A549 (cell line): ENCODE measurements around the gene HTR1E. TPM values are rescaled to one million over a fixed set of nuclear protein-coding genes. Genes with fewer than 3 reads are reported as not detected.

Source experiments
- ATAC-seq, 2 experiments: fragments of 200-7000 bp in 1 of 2; fragments of >200 bp in 1 of 2; cut with Nextera tagmentation in 1 of 2; cut with Tn5 transposase in 1 of 2; 3 replicates each; pipeline versions ENCODE4 v1.8.0 to v1.9.1; 2018 to 2020; ENCODE audit warnings: mild to moderate bottlenecking in 1 of 2, moderate library complexity in 1 of 2
- CTCF ChIA-PET: fragments of 300-600 bp; sonication (Branson Sonifier 250); formaldehyde crosslinking; extraction: SDS; loops from one replicate; lab custom pipeline; 2021; ENCODE audit warnings: antibody characterized with exemption, inconsistent platforms; lab: Yijun Ruan, JAX
- POLR2A ChIA-PET: fragments of 350-600 bp; formaldehyde crosslinking; extraction: SDS; loops from one replicate; lab custom pipeline; 2021; ENCODE audit warnings: antibody characterized with exemption, inconsistent platforms; lab: Yijun Ruan, JAX
- DNase-seq, 2 experiments: peaks; one replicate each; pipeline versions ENCODE4 v3.0.0 to v3.0.0-alpha.2; 2011 to 2016; ENCODE audit warnings: low read depth in 1 of 2, low spot score in 1 of 2
- FAIRE-seq: peaks from 2 replicates; lab custom pipeline; 2011; peaks lifted over from hg19 to GRCh38; lab: Jason Lieb, UNC
- H3K27ac ChIP-seq, 2 experiments: fragments of >200 bp; sonication (Bioruptor Twin); formaldehyde crosslinking; 3 replicates each; pipeline ENCODE4 v1.5.1; 2016 to 2017
- H3K4me1 ChIP-seq: fragments of >200 bp; sonication (Bioruptor Twin); formaldehyde crosslinking; 3 replicates; pipeline ENCODE4 v1.6.1; 2016
- H3K4me2 ChIP-seq: fragments of >200 bp; sonication (Bioruptor Twin); formaldehyde crosslinking; 3 replicates; pipeline ENCODE4 v1.6.1; 2016
- H3K4me3 ChIP-seq: fragments of >200 bp; sonication (Bioruptor Twin); formaldehyde crosslinking; 3 replicates; pipeline ENCODE4 v1.5.1; 2016
- H3K9me3 ChIP-seq: fragments of >200 bp; sonication (Bioruptor Twin); formaldehyde crosslinking; 3 replicates; pipeline ENCODE4 v1.6.1; 2016
- ATOH8 ChIP-seq: fragments of 250-450 bp; sonication (Bioruptor Pico); IDR thresholded peaks from 2 replicates; pipeline ENCODE4 v1.5.0; 2020; ENCODE audit warnings: low read depth, mild to moderate bottlenecking, moderate library complexity
- CBX8 ChIP-seq: fragments of 200-600 bp; sonication (generic); IDR thresholded peaks from 2 replicates; pipeline ENCODE4 v1.6.1; 2016
- CEBPB ChIP-seq, 2 experiments: fragments of >200 bp in 1 of 2; sonication (Bioruptor Twin) in 1 of 2; formaldehyde crosslinking in 1 of 2; IDR thresholded peaks; 2 replicates each; pipeline ENCODE4 v1.6.1; 2012 to 2016
- CHD2 ChIP-seq: fragments of 150-350 bp; IDR thresholded peaks from 2 replicates; pipeline ENCODE4 v1.6.1; 2014; ENCODE audit warnings: low read length; ENCODE audit not compliant: partially characterized antibody
- E2F6 ChIP-seq: IDR thresholded peaks from 2 replicates; pipeline ENCODE4 v1.6.1; 2012; ENCODE audit warnings: low read depth, borderline replicate concordance
- EHMT2 ChIP-seq: fragments of 200-600 bp; sonication (generic); IDR thresholded peaks from 2 replicates; pipeline ENCODE4 v1.6.1; 2016; ENCODE audit warnings: antibody characterized with exemption, low read depth, mild to moderate bottlenecking, moderate library complexity
- FOSB ChIP-seq: fragments of 250-450 bp; sonication (Bioruptor Pico); IDR thresholded peaks from 2 replicates; pipeline ENCODE4 v1.5.0; 2020; ENCODE audit warnings: mild to moderate bottlenecking, moderate library complexity
- FOSL2 ChIP-seq, 2 experiments: fragments of 450-650 bp in 1 of 2; fragments of >200 bp in 1 of 2; sonication (Bioruptor Twin) in 1 of 2; formaldehyde crosslinking; IDR thresholded peaks; 2 replicates each; pipeline versions ENCODE4 v1.5.0 to v1.6.1; 2016 to 2020; ENCODE audit warnings: mild to moderate bottlenecking in 1 of 2, moderate library complexity in 1 of 2
- FOXS1 ChIP-seq: fragments of 250-450 bp; sonication (Bioruptor Pico); IDR thresholded peaks from 2 replicates; pipeline ENCODE4 v1.5.0; 2020; ENCODE audit warnings: mild to moderate bottlenecking, moderate library complexity
- GATA3 ChIP-seq: IDR thresholded peaks from 2 replicates; pipeline ENCODE4 v1.6.1; 2012; ENCODE audit warnings: borderline replicate concordance
- KDM1A ChIP-seq: fragments of 200-600 bp; sonication (generic); IDR thresholded peaks from 2 replicates; pipeline ENCODE4 v1.6.1; 2016; ENCODE audit warnings: low read depth, mild to moderate bottlenecking
- MAZ ChIP-seq: fragments of 150-350 bp; IDR thresholded peaks from 2 replicates; pipeline ENCODE4 v1.6.1; 2014; ENCODE audit warnings: antibody characterized with exemption, low read depth, low read length, borderline replicate concordance
- MYC ChIP-seq: IDR thresholded peaks from 2 replicates; pipeline ENCODE4 v1.6.1; 2012; ENCODE audit warnings: mild to moderate bottlenecking, inconsistent platforms, low read length, improper control_type of control experiment, borderline replicate concordance
- NR3C1 ChIP-seq: fragments of >200 bp; sonication (Bioruptor Twin); formaldehyde crosslinking; IDR thresholded peaks from 3 replicates; pipeline ENCODE4 v1.6.1; 2017
- RAD21 ChIP-seq, 2 experiments: fragments of >200 bp in 1 of 2; sonication (Bioruptor Twin) in 1 of 2; formaldehyde crosslinking in 1 of 2; IDR thresholded peaks in 1 of 2; conservative IDR thresholded peaks in 1 of 2; 2 replicates in 1 of 2; 3 replicates in 1 of 2; pipeline ENCODE4 v1.6.1; 2012 to 2018; ENCODE audit warnings: inconsistent platforms in 1 of 2
- RCOR1 ChIP-seq: fragments of 150-350 bp; IDR thresholded peaks from 2 replicates; pipeline ENCODE4 v1.6.1; 2014; ENCODE audit warnings: antibody characterized with exemption, low read length, low read depth
- REST ChIP-seq: fragments of 200-600 bp; sonication (generic); IDR thresholded peaks from 2 replicates; pipeline ENCODE4 v1.6.1; 2016; ENCODE audit warnings: antibody characterized with exemption, mild to moderate bottlenecking, moderate library complexity
- RNF2 ChIP-seq: fragments of 200-600 bp; sonication (generic); IDR thresholded peaks from 2 replicates; pipeline ENCODE4 v1.6.1; 2016; ENCODE audit warnings: low read depth, mild to moderate bottlenecking, antibody characterized with exemption, moderate library complexity, borderline replicate concordance
- TFCP2L1 ChIP-seq: fragments of 250-450 bp; sonication (Bioruptor Pico); IDR thresholded peaks from 2 replicates; pipeline ENCODE4 v1.5.0; 2021; ENCODE audit warnings: mild to moderate bottlenecking
- USF2 ChIP-seq: fragments of 450-650 bp; IDR thresholded peaks from 2 replicates; pipeline ENCODE4 v1.6.1; 2014; ENCODE audit warnings: antibody characterized with exemption
- ZFP36 ChIP-seq: fragments of 450-650 bp; IDR thresholded peaks from 2 replicates; pipeline ENCODE4 v1.6.1; 2014; ENCODE audit warnings: borderline replicate concordance; ENCODE audit not compliant: partially characterized antibody
- ZNF302 ChIP-seq: fragments of 250-450 bp; sonication (Bioruptor Pico); IDR thresholded peaks from 2 replicates; pipeline ENCODE4 v1.9.0; 2021; ENCODE audit warnings: inconsistent platforms, mild to moderate bottlenecking, moderate library complexity
- WGBS: methylation state at CpG from one replicate; pipeline ENCODE4 v1.1.6; 2017; ENCODE audit errors: missing lambda C conversion rate; 5-methylcytosine and 5-hydroxymethylcytosine counted together
- polyA plus RNA-seq, 4 experiments: library from polyadenylated mRNA; depleted of rRNA in 3 of 4; stranded (reverse); fragments of >200 nt; fragmentation: RNase III in 1 of 4; extraction: RNeasy Plus Mini Kit Qiagen cat#74134 plus additional on column Dnase treatment in 1 of 4; gene quantifications; 2 replicates in 3 of 4; 3 replicates in 1 of 4; pipeline ENCODE4 v1.2.3, GENCODE V29; 2011 to 2017

The HTR1E gene
- polyA plus RNA-seq, 2 of the 4 experiments (the other 2 are of a cell fraction): not detected

GRCh38 chr6:87016772-87017171 lies 79.4 kb downstream of the HTR1E start (continued):
- no peak for TF ChIP-seq USF2
- no peak for TF ChIP-seq NR3C1
- TF ChIP-seq KDM1A: no peak
- TF ChIP-seq FOXS1: no peak

GRCh38 chr6:87027021-87027420 lies 89.7 kb downstream of the HTR1E start:
- no peaks in the 10 kb centered on the region for H3K4me1 ChIP-seq
- H3K9me3 ChIP-seq: no peaks in the 10 kb centered on the region
- no peak for ATAC-seq
- DNase-seq: no peak
- 19% methylated on average over 2 of the region's 2 CpGs for WGBS
- no peak for FAIRE-seq
- no peak overlapping the region for H3K4me2 ChIP-seq
- POLR2A ChIA-PET: no interaction called here
- CTCF ChIA-PET: no interaction called here
- H3K4me3 ChIP-seq: no peak overlapping the region
- no peak overlapping the region for H3K27ac ChIP-seq
- TF ChIP-seq E2F6 (no peak), CHD2 (no peak), USF2 (no peak), RCOR1 (no peak), TFCP2L1 (no peak), ZNF302 (CRISPR knock-in tag) (no peak), NR3C1 (no peak), FOSL2 (IDR thresholded peaks at IDR 0.05) (no peak), FOSL2 (CRISPR knock-in tag; IDR thresholded peaks at IDR 0.05) (no peak), ZFP36 (no peak), MYC (no peak), CBX8 (no peak), MAZ (no peak), EHMT2 (no peak), RAD21 (conservative IDR thresholded peaks at IDR 0.05 in 1 of 2, IDR thresholded peaks at IDR 0.05 in 1 of 2) (no peak), GATA3 (no peak), ATOH8 (CRISPR knock-in tag) (no peak), CEBPB (IDR thresholded peaks at IDR 0.05) (no peak), FOSB (CRISPR knock-in tag) (no peak), RNF2 (no peak), REST (no peak)
